GM19023 (cell line): ENCODE measurements around the gene GSK3B.

ENCODE experiments used
- ATAC-seq: cut with Tn5 transposase; IDR thresholded peaks from one replicate; pipeline ENCODE4 v1.9.1; 2021; ENCODE audit warnings: mild to moderate bottlenecking, moderate library complexity; ENCODE audit not compliant: unreplicated experiment

The GSK3B gene

GRCh38 chr3:119885746-119886530 lies 208.3 kb downstream of the GSK3B start:
- no peak for ATAC-seq

- no peak for ATAC-seq
Observed at GRCh38 chr3:119884161-119884557, 210.1 kb downstream of the GSK3B start.

GRCh38 chr3:119883461-119884160 lies 210.6 kb downstream of the GSK3B start:
- ATAC-seq, result no peak

GRCh38 chr3:119880966-119881365 lies 213.3 kb downstream of the GSK3B start:
- no peak for ATAC-seq

- ATAC-seq, result no peak
Observed at GRCh38 chr3:119873646-119874045, 220.6 kb downstream of the GSK3B start.

- no peak for ATAC-seq
Observed at GRCh38 chr3:119872773-119873172, 221.5 kb downstream of the GSK3B start.

- no peak for ATAC-seq
Observed at GRCh38 chr3:119871571-119871970, 222.7 kb downstream of the GSK3B start.

- ATAC-seq, result no peak
Observed at GRCh38 chr3:119870512-119870911, 223.7 kb downstream of the GSK3B start.

GRCh38 chr3:119864476-119864875 lies 229.8 kb downstream of the GSK3B start:
- ATAC-seq, result no peak

- ATAC-seq, result no peak
Observed at GRCh38 chr3:119862616-119863015, 231.6 kb downstream of the GSK3B start.

GRCh38 chr3:119861681-119862080 lies 232.6 kb downstream of the GSK3B start:
- ATAC-seq, result no peak

GRCh38 chr3:119859728-119860127 lies 234.5 kb downstream of the GSK3B start:
- ATAC-seq, result no peak

- no peak for ATAC-seq
Observed at GRCh38 chr3:119858957-119859356, 235.3 kb downstream of the GSK3B start.

GRCh38 chr3:119856695-119857094 lies 237.6 kb downstream of the GSK3B start:
- no peak for ATAC-seq

- ATAC-seq, result no peak
Observed at GRCh38 chr3:119849126-119849525, 245.1 kb downstream of the GSK3B start.

GRCh38 chr3:119841808-119842471 lies 252.3 kb downstream of the GSK3B start:
- no peak for ATAC-seq

- no peak for ATAC-seq
Observed at GRCh38 chr3:119835556-119835955, 258.7 kb downstream of the GSK3B start.

- ATAC-seq, result no peak
Observed at GRCh38 chr3:119834754-119835370, 259.4 kb downstream of the GSK3B start.

GRCh38 chr3:119831941-119832371 lies 262.3 kb downstream of the GSK3B start:
- no peak for ATAC-seq

- no peak for ATAC-seq
Observed at GRCh38 chr3:119831022-119831421, 263.2 kb downstream of the GSK3B start.

- no peak for ATAC-seq
Observed at GRCh38 chr3:119829420-119829819, 264.8 kb downstream of the GSK3B start.
